Ascending aorta (tissue), 2 donors: Measurements from ENCODE around the gene ATP2A3. TPM values are rescaled to one million over a fixed set of nuclear protein-coding genes. Genes with fewer than 3 reads are reported as not detected.

Experiments used
- DNase-seq, 2 donors: peaks; one replicate each; pipeline ENCODE4 v3.0.0-alpha.2; 2019; ENCODE audit warnings: low spot score in 2 of 2
- H3K27ac ChIP-seq, 2 donors: fragments of 200-600 bp; sonication (generic); one replicate each; pipeline ENCODE4 v1.5.1; 2016 to 2017; ENCODE audit warnings: mild to moderate bottlenecking in 1 of 2
- H3K27me3 ChIP-seq: fragments of 200-600 bp; sonication (generic); one replicate; pipeline ENCODE4 v1.5.1; 2017
- H3K36me3 ChIP-seq, 2 donors: fragments of 200-600 bp; sonication (generic); one replicate each; pipeline ENCODE4 v1.5.1; 2016
- H3K4me1 ChIP-seq, 2 donors: fragments of 200-600 bp; sonication (generic); one replicate each; pipeline ENCODE4 v1.5.1; 2016 to 2017; ENCODE audit warnings: mild to moderate bottlenecking in 1 of 2
- H3K4me3 ChIP-seq, 2 donors: fragments of 200-600 bp; sonication (generic); one replicate each; pipeline ENCODE4 v1.5.1; 2016 to 2017; ENCODE audit warnings: mild to moderate bottlenecking in 1 of 2
- H3K9me3 ChIP-seq, 2 donors: fragments of 200-600 bp; sonication (generic); one replicate each; pipeline ENCODE4 v1.5.1; 2016
- intact Hi-C: fragments of 100-400 bp; cut with DNase I; formaldehyde crosslinking; loops from one replicate; pipeline ENCODE4 v1.15.1; 2023
- total RNA-seq: library from RNA; depleted of rRNA; stranded (reverse); fragments of >200 nt; gene quantifications from one replicate; pipeline ENCODE4 v1.1.0, GENCODE V29; 2016
- TF ChIP-seq, protein P1 (sequence below), 3 experiments: fragments of 200-600 bp in 2 of 3; fragments of 450-650 bp in 1 of 3; sonication (generic) in 2 of 3; IDR thresholded peaks; one replicate each; pipeline ENCODE4 v1.5.1; 2016 to 2019; ENCODE audit warnings: antibody characterized with exemption in 3 of 3, mild to moderate bottlenecking in 1 of 3, moderate library complexity in 1 of 3

ATP2A3 gene
- total RNA-seq, 1 donor from 2014 or later: 27.2 TPM

GRCh38 chr17:3887804-3888203 is 76.4 kb downstream of the ATP2A3 start:
- H3K27me3 ChIP-seq: no peaks in the 10 kb centered on the region
- no peak for DNase-seq
- no peak overlapping the region for H3K4me3 ChIP-seq
- intact Hi-C loops: no loop called here
- peak overlapping the region; percentile 81 to 85 for H3K27ac ChIP-seq
- no peaks in the 10 kb centered on the region for H3K9me3 ChIP-seq
- H3K36me3 ChIP-seq: peaks cover 10 to 25% of the 10 kb centered on the region in 2 donors
- H3K4me1 ChIP-seq: peaks cover 16 to 45% of the 10 kb centered on the region in 2 donors
- TF ChIP-seq, protein P1, sequence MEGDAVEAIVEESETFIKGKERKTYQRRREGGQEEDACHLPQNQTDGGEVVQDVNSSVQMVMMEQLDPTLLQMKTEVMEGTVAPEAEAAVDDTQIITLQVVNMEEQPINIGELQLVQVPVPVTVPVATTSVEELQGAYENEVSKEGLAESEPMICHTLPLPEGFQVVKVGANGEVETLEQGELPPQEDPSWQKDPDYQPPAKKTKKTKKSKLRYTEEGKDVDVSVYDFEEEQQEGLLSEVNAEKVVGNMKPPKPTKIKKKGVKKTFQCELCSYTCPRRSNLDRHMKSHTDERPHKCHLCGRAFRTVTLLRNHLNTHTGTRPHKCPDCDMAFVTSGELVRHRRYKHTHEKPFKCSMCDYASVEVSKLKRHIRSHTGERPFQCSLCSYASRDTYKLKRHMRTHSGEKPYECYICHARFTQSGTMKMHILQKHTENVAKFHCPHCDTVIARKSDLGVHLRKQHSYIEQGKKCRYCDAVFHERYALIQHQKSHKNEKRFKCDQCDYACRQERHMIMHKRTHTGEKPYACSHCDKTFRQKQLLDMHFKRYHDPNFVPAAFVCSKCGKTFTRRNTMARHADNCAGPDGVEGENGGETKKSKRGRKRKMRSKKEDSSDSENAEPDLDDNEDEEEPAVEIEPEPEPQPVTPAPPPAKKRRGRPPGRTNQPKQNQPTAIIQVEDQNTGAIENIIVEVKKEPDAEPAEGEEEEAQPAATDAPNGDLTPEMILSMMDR (IDR thresholded peaks at IDR 0.05): no peak

GRCh38 chr17:3887394-3887793 is 76.8 kb downstream of the ATP2A3 start:
- TF ChIP-seq, protein P1 (IDR thresholded peaks at IDR 0.05): no peak
- Histone ChIP-seq H3K4me1 (peaks cover 16 to 42% of the 10 kb centered on the region in 2 donors), H3K27ac (peak overlapping the region; percentile 81 to 85), H3K9me3 (no peaks in the 10 kb centered on the region), H3K27me3 (no peaks in the 10 kb centered on the region), H3K36me3 (peaks cover 10 to 27% of the 10 kb centered on the region in 2 donors), H3K4me3 (no peak overlapping the region)
- DNase-seq: no peak
- intact Hi-C loops: no loop called here

- Histone ChIP-seq H3K27ac (peak overlapping the region in 1 of 2 donors; percentile 81), H3K36me3 (peaks cover 10 to 32% of the 10 kb centered on the region in 2 donors), H3K4me3 (no peak overlapping the region), H3K9me3 (no peaks in the 10 kb centered on the region), H3K4me1 (peaks cover 14 to 36% of the 10 kb centered on the region in 2 donors), H3K27me3 (no peaks in the 10 kb centered on the region)
- DNase-seq: peak in 1 of 2 donors; percentile 75
- TF ChIP-seq, protein P1 (IDR thresholded peaks at IDR 0.05): no peak
- intact Hi-C loops: no loop called here
Observed at GRCh38 chr17:3886776-3887175, 77.5 kb downstream of the ATP2A3 start.

- Histone ChIP-seq H3K9me3 (no peaks in the 10 kb centered on the region), H3K36me3 (peaks cover 10 to 32% of the 10 kb centered on the region in 2 donors), H3K27ac (no peak overlapping the region), H3K27me3 (no peaks in the 10 kb centered on the region), H3K4me3 (no peak overlapping the region), H3K4me1 (peaks cover 9 to 29% of the 10 kb centered on the region in 2 donors)
- DNase-seq: no peak
- intact Hi-C loops: no loop called here
- TF ChIP-seq, protein P1 (IDR thresholded peaks at IDR 0.05): no peak
Observed at GRCh38 chr17:3885970-3886369, 78.3 kb downstream of the ATP2A3 start.

- H3K27ac ChIP-seq: no peak overlapping the region
- TF ChIP-seq, protein P1 (IDR thresholded peaks at IDR 0.05): no peak
- H3K4me1 ChIP-seq: peaks cover 6 to 22% of the 10 kb centered on the region in 2 donors
Observed at GRCh38 chr17:3885271-3885670, 79.0 kb downstream of the ATP2A3 start.

DNA sequence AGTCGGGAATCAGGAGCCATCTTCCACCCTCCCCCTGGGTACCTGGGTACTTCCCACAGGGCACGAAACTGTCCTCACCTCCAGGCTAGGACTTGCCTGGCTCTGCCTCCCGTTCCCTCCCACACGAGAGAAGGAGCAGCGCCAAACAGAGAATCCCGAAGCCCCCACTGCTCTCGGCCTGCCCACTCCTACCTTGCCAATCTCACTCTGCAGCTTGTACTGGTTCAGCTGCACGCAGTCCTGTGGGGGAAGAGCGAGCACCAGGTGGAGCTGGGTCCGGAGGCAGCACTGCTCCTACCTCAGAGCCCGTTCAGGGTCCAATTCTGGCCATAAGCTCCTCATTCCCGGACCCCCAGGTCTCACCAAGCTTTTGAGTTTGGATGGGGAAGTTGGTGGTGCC is 80.0 kb downstream of the ATP2A3 start:
- DNase-seq: no peak
- intact Hi-C loops: no loop called here
- TF ChIP-seq, protein P1 (IDR thresholded peaks at IDR 0.05): no peak
- H3K36me3 ChIP-seq: peaks cover 10 to 32% of the 10 kb centered on the region in 2 donors
- no peaks in the 10 kb centered on the region for H3K9me3 ChIP-seq
- no peaks in the 10 kb centered on the region for H3K27me3 ChIP-seq
- no peak overlapping the region for H3K27ac ChIP-seq
- H3K4me3 ChIP-seq: no peak overlapping the region
- peaks cover 0 to 12% of the 10 kb centered on the region in 2 donors for H3K4me1 ChIP-seq

More at GRCh38 chr17:3885271-3885670, 79.0 kb downstream of the ATP2A3 start:
- intact Hi-C loops: no loop called here
- Histone ChIP-seq H3K27me3 (no peaks in the 10 kb centered on the region), H3K9me3 (no peaks in the 10 kb centered on the region), H3K4me3 (no peak overlapping the region), H3K36me3 (peaks cover 10 to 32% of the 10 kb centered on the region in 2 donors)
- no peak for DNase-seq
